HepG2 (cell line): Measurements from ENCODE around the gene NR1I2. TPM values are rescaled to one million over a fixed set of nuclear protein-coding genes. Genes with fewer than 3 reads are reported as not detected.

Source experiments
- ATAC-seq: fragments of 200-7000 bp; cut with Tn5 transposase; 3 replicates; pipeline ENCODE4 v1.9.1; 2020; ENCODE audit warnings: mild to moderate bottlenecking, moderate library complexity
- BruUV-seq: library from RNA; stranded (reverse); fragments of 400-500 nt; replicated peaks from 2 replicates; lab custom pipeline; 2021; lab: Mats Ljungman, UMichigan
- CTCF ChIA-PET: fragments of 300-600 bp; formaldehyde crosslinking; extraction: SDS; loops from one replicate; lab custom pipeline; 2021; ENCODE audit warnings: low total read pairs, inconsistent platforms, low intra/inter-chr PET ratio; lab: Yijun Ruan, JAX
- POLR2A ChIA-PET: fragments of 350-600 bp; sonication (Branson Sonifier 250); formaldehyde crosslinking; loops from one replicate; lab custom pipeline; 2020; ENCODE audit warnings: antibody characterized with exemption, inconsistent platforms; lab: Yijun Ruan, JAX
- DNase-seq: peaks from one replicate; pipeline ENCODE4 v3.0.0-alpha.2; 2015; ENCODE audit warnings: low spot score
- FAIRE-seq: peaks from 3 replicates; lab custom pipeline; 2011; peaks lifted over from hg19 to GRCh38; lab: Jason Lieb, UNC
- H2AFZ ChIP-seq: one replicate; pipeline ENCODE4 v1.6.1; 2011; ENCODE audit warnings: low read length, inconsistent platforms
- H3K27ac ChIP-seq: fragments of 300-600 bp; 3 replicates; pipeline ENCODE4 v1.8.0; 2011; ENCODE audit warnings: mixed run types, mild to moderate bottlenecking, mixed read lengths, low read length, inconsistent platforms; ENCODE audit not compliant: insufficient read depth; ENCODE audit errors: extremely low read length
- H3K27me3 ChIP-seq, 2 experiments: fragments of 200-600 bp in 1 of 2; 2 replicates in 1 of 2; 3 replicates in 1 of 2; pipeline versions ENCODE4 v1.6.0 to v1.8.0; 2011; ENCODE audit warnings: low read length in 2 of 2, mild to moderate bottlenecking in 2 of 2, moderate library complexity in 2 of 2, inconsistent platforms in 1 of 2; ENCODE audit not compliant: insufficient read depth in 2 of 2, control insufficient read depth in 1 of 2
- H3K36me3 ChIP-seq, 2 experiments: fragments of 200-600 bp in 1 of 2; replicated peaks in 1 of 2; 2 replicates in 1 of 2; 3 replicates in 1 of 2; pipeline versions ENCODE4 v1.5.1 to v1.8.0; 2011; ENCODE audit warnings: low read length in 2 of 2, inconsistent platforms in 1 of 2; ENCODE audit not compliant: insufficient read depth in 2 of 2, control insufficient read depth in 1 of 2
- H3K4me1 ChIP-seq: 2 replicates; pipeline ENCODE4 v1.5.1; 2012; ENCODE audit warnings: low read length, inconsistent platforms; ENCODE audit not compliant: insufficient read depth
- H3K4me2 ChIP-seq: 2 replicates; pipeline ENCODE4 v1.6.0; 2011; ENCODE audit warnings: low read depth, low read length, inconsistent platforms
- H3K4me3 ChIP-seq, 3 experiments: fragments of 200-600 bp in 1 of 3; sonication (generic), shearing (Covaris generic) in 1 of 3; replicated peaks in 1 of 3; 2 replicates each; pipeline ENCODE4 v1.5.1; 2011 to 2016; ENCODE audit warnings: low read length in 3 of 3, inconsistent platforms in 2 of 3, low read depth in 2 of 3, mild to moderate bottlenecking in 2 of 3, control low read depth in 1 of 3, mixed read lengths in 1 of 3; ENCODE audit not compliant: insufficient read depth in 1 of 3
- H3K79me2 ChIP-seq: one replicate; pipeline ENCODE4 v1.6.1; 2011; ENCODE audit warnings: low read length, inconsistent platforms; ENCODE audit not compliant: insufficient read depth
- H3K9ac ChIP-seq: 2 replicates; pipeline ENCODE4 v1.6.0; 2011; ENCODE audit warnings: mild to moderate bottlenecking, low read depth, low read length, inconsistent platforms; ENCODE audit not compliant: insufficient read depth
- H3K9me3 ChIP-seq: 2 replicates; pipeline ENCODE4 v1.5.1; 2012; ENCODE audit warnings: mild to moderate bottlenecking, low read length
- H4K20me1 ChIP-seq: 2 replicates; pipeline ENCODE4 v1.6.0; 2011; ENCODE audit warnings: inconsistent platforms, mild to moderate bottlenecking, low read length, moderate library complexity; ENCODE audit not compliant: insufficient read depth
- AKAP8 ChIP-seq: sonication (generic); formaldehyde crosslinking; IDR thresholded peaks from 2 replicates; pipeline ENCODE4 v1.5.1; 2020; ENCODE audit warnings: mild to moderate bottlenecking, missing genetic modification reagents
- EP300 ChIP-seq, 3 experiments: sonication (generic) in 1 of 3; formaldehyde crosslinking in 1 of 3; IDR thresholded peaks; 2 replicates each; pipeline versions ENCODE4 v1.5.1 to v1.6.1; 2011 to 2020; ENCODE audit warnings: low read depth in 2 of 3, low read length in 2 of 3, borderline replicate concordance in 1 of 3, improper control_type of control experiment in 1 of 3, mild to moderate bottlenecking in 1 of 3, missing genetic modification reagents in 1 of 3, moderate library complexity in 1 of 3
- GATAD1 ChIP-seq: IDR thresholded peaks from 2 replicates; pipeline ENCODE4 v1.6.1; 2016; ENCODE audit warnings: missing genetic modification reagents, missing compliant biosample characterization
- HIVEP1 ChIP-seq: sonication (generic); formaldehyde crosslinking; IDR thresholded peaks from 2 replicates; pipeline ENCODE4 v1.4.0; 2020; ENCODE audit warnings: mild to moderate bottlenecking, missing genetic modification reagents
- HMG20B ChIP-seq: conservative IDR thresholded peaks from 2 replicates; pipeline ENCODE4 v1.6.1; 2016; ENCODE audit warnings: missing genetic modification reagents, missing compliant biosample characterization
- STAG1 ChIP-seq: sonication (generic); formaldehyde crosslinking; IDR thresholded peaks from 2 replicates; pipeline ENCODE4 v1.4.0; 2020; ENCODE audit warnings: missing genetic modification reagents
- ZBTB2 ChIP-seq: sonication (generic); formaldehyde crosslinking; IDR thresholded peaks from 2 replicates; pipeline ENCODE4 v1.8.0; 2022; ENCODE audit warnings: low read depth, missing genetic modification reagents
- ZFP37 ChIP-seq: sonication (generic); formaldehyde crosslinking; IDR thresholded peaks from 2 replicates; pipeline ENCODE4 v1.4.0; 2020; ENCODE audit warnings: missing genetic modification reagents, borderline replicate concordance
- ZNF484 ChIP-seq: sonication (generic); formaldehyde crosslinking; IDR thresholded peaks from 2 replicates; pipeline ENCODE4 v1.5.1; 2020; ENCODE audit warnings: mild to moderate bottlenecking, low read depth, missing genetic modification reagents, borderline replicate concordance
- ZNF703 ChIP-seq: sonication (generic); formaldehyde crosslinking; IDR thresholded peaks from 2 replicates; pipeline ENCODE4 v1.5.1; 2020; ENCODE audit warnings: missing genetic modification reagents, mild to moderate bottlenecking, moderate library complexity, borderline replicate concordance
- ZNF724P ChIP-seq: sonication (generic); formaldehyde crosslinking; IDR thresholded peaks from 2 replicates; pipeline ENCODE4 v1.8.0; 2022; ENCODE audit warnings: missing genetic modification reagents, borderline replicate concordance
- ZNF775 ChIP-seq: sonication (generic); formaldehyde crosslinking; IDR thresholded peaks from 2 replicates; pipeline ENCODE4 v1.4.0; 2020; ENCODE audit warnings: missing genetic modification reagents, mild to moderate bottlenecking, moderate library complexity, borderline replicate concordance
- ZNF776 ChIP-seq: sonication (generic); formaldehyde crosslinking; IDR thresholded peaks from 2 replicates; pipeline ENCODE4 v1.4.0; 2020; ENCODE audit warnings: mild to moderate bottlenecking, missing genetic modification reagents
- ZXDC ChIP-seq: sonication (generic); formaldehyde crosslinking; IDR thresholded peaks from 2 replicates; pipeline ENCODE4 v1.5.0; 2020; ENCODE audit warnings: mild to moderate bottlenecking, missing genetic modification reagents
- WGBS: methylation state at CpG from one replicate; pipeline ENCODE4 v1.1.6; 2017; ENCODE audit warnings: low lambda C conversion rate; 5-methylcytosine and 5-hydroxymethylcytosine counted together
- in situ Hi-C: cut with HindIII; loops from 2 replicates; pipeline ENCODE4 v1.10.0; 2017; ENCODE audit warnings: low pct_unique_long_range_greater_than_20kb; ENCODE audit not compliant: extremely low pct_ligation_motif_present
- intact Hi-C: fragments of 100-400 bp; cut with micrococcal nuclease; formaldehyde crosslinking; loops from one replicate; pipeline ENCODE4 v1.10.0; 2022; ENCODE audit not compliant: unreplicated experiment
- polyA plus RNA-seq, 8 experiments: library from polyadenylated mRNA; depleted of rRNA in 3 of 8; stranded (reverse) in 7 of 8; unstranded in 1 of 8; fragments of >200 nt; fragmentation: Illumina TruSeq in 4 of 8; extraction: Trizol in 4 of 8; gene quantifications; 2 replicates each; pipeline versions ENCODE4 v1.2.1 to v1.2.3, GENCODE V29; 2011 to 2016; ENCODE audit warnings: low read depth in 4 of 8, missing spikeins in 1 of 8, mixed read lengths in 1 of 8; ENCODE audit not compliant: insufficient read depth in 1 of 8
- total RNA-seq, 5 experiments: library from RNA; depleted of rRNA; stranded (reverse); fragments of >200 nt; fragmentation: Illumina TruSeq; extraction: Trizol; gene quantifications; 2 replicates each; pipeline ENCODE4 v1.2.3, GENCODE V29; 2016; ENCODE audit warnings: low read depth in 1 of 5
- TF ChIP-seq, protein P1 (sequence below): sonication (generic); formaldehyde crosslinking; IDR thresholded peaks from 2 replicates; pipeline ENCODE4 v1.4.0; 2020; ENCODE audit warnings: missing genetic modification reagents
- TF ChIP-seq, protein P2 (sequence below): fragments of 450-650 bp; IDR thresholded peaks from 2 replicates; pipeline ENCODE4 v1.6.1; 2016

NR1I2 gene
- total and polyA plus RNA-seq, 2 of the 13 experiments (the other 11 are each of a cell fraction or from before 2014, with no cell fraction given), result 8.8 to 13.4 TPM

DNA sequence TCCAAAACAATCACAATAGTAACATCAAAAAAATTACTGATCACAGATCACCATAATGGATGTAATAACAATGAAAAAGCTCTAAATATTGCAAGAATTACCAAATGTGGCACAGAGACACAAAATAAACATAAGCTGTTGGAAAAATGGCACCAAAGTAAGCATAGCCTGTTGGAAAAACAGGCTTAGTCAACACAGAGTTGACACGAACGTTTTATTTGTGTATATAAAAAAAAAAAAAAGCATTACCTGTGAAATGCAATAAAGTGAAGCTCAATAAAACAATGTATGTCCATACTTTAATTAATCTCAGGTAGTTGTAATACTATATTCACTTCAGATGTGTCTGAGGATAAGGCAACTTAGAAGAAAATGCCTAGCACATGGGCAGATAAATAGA, 77.1 kb downstream of the NR1I2 start (continued):
- TF ChIP-seq HMG20B (no peak), AKAP8 (CRISPR knock-in tag) (no peak), ZNF724P (CRISPR knock-in tag) (no peak), HIVEP1 (no peak), ZNF775 (CRISPR knock-in tag) (no peak), STAG1 (CRISPR knock-in tag) (no peak)
- TF ChIP-seq, protein P1, sequence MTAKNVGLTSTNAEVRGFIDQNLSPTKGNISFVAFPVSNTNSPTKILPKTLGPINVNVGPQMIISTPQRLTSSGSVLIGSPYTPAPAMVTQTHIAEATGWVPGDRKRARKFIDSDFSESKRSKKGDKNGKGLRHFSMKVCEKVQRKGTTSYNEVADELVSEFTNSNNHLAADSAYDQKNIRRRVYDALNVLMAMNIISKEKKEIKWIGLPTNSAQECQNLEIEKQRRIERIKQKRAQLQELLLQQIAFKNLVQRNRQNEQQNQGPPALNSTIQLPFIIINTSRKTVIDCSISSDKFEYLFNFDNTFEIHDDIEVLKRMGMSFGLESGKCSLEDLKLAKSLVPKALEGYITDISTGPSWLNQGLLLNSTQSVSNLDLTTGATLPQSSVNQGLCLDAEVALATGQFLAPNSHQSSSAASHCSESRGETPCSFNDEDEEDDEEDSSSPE, result no peak

DNA sequence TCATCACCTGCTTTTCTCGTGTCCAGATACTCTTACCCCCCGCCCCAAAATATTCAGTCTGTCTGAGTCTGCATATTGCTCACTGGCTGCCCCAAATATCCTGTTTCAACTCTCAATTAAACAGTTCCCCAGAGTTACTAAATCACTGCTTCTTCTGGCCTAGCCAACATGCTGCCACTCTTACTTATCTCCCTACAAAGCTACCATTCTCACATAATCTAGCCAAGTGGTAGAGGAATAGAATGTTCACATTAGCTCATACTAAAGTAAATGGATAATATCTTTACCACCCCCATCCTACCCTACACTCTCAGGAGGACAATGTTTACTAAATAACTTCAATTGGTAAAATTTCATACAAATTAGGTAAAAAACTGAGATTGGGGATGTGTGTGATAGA, 77.8 kb downstream of the NR1I2 start:
- DNase-seq, result no peak
- H3K36me3 ChIP-seq, result peaks cover 0 to 22% of the 10 kb centered on the region in 2 experiments; a peak in 3 of 5 replicates
- CTCF ChIA-PET, result no interaction called here
- BruUV-seq, result no TSS peak
- no peak for ATAC-seq
- no peak overlapping the region for H3K4me2 ChIP-seq
- no peak overlapping the region for H3K27ac ChIP-seq
- H3K4me3 ChIP-seq, result no peak overlapping the region
- H3K9ac ChIP-seq, result no peak overlapping the region
- H3K4me1 ChIP-seq, result peaks cover 9% of the 10 kb centered on the region; the same call in 1 of the 2 replicates
- in situ Hi-C loops, result no loop called here
- H4K20me1 ChIP-seq, result peaks cover 2% of the 10 kb centered on the region; the same call in 1 of the 2 replicates
- no peaks in the 10 kb centered on the region for H3K27me3 ChIP-seq
- POLR2A ChIA-PET, result no interaction called here
- 99% methylated on average over 2 of the region's 2 CpGs for WGBS
- H2AFZ ChIP-seq, result no peak overlapping the region
- no peaks in the 10 kb centered on the region for H3K9me3 ChIP-seq
- no peak for FAIRE-seq
- H3K79me2 ChIP-seq, result no peaks in the 10 kb centered on the region
- intact Hi-C loops, result no loop called here
- TF ChIP-seq ZNF776 (CRISPR knock-in tag), result no peak
- TF ChIP-seq GATAD1 (CRISPR knock-in tag), result no peak
- no peak for TF ChIP-seq ZXDC (CRISPR knock-in tag)
- TF ChIP-seq ZNF703 (CRISPR knock-in tag), result no peak
- no peak for TF ChIP-seq ZFP37 (CRISPR knock-in tag)
- no peak for TF ChIP-seq ZNF484 (CRISPR knock-in tag)
- no peak for TF ChIP-seq EP300 (IDR thresholded peaks at IDR 0.05; ENCODE audit: low read depth in 2 of 2, low read length in 2 of 2)
- TF ChIP-seq EP300 (CRISPR knock-in tag; IDR thresholded peaks at IDR 0.05; ENCODE audit: borderline replicate concordance), result no peak
- TF ChIP-seq, protein P2, sequence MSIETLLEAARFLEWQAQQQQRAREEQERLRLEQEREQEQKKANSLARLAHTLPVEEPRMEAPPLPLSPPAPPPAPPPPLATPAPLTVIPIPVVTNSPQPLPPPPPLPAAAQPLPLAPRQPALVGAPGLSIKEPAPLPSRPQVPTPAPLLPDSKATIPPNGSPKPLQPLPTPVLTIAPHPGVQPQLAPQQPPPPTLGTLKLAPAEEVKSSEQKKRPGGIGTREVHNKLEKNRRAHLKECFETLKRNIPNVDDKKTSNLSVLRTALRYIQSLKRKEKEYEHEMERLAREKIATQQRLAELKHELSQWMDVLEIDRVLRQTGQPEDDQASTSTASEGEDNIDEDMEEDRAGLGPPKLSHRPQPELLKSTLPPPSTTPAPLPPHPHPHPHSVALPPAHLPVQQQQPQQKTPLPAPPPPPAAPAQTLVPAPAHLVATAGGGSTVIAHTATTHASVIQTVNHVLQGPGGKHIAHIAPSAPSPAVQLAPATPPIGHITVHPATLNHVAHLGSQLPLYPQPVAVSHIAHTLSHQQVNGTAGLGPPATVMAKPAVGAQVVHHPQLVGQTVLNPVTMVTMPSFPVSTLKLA, result no peak
- TF ChIP-seq ZBTB2 (CRISPR knock-in tag), result no peak
